Peyer's patch (tissue), 4 donors: ENCODE data around the gene KCNC3. TPM values are rescaled to one million over a fixed set of nuclear protein-coding genes. Genes with fewer than 3 reads are reported as not detected.
A peak's percentile ranks its signal among the peaks of the same experiment; 100 is the strongest.

ENCODE experiments used
- DNase-seq, 3 donors: peaks; one replicate each; pipeline ENCODE4 v3.0.0-alpha.2; 2017 to 2019
- H3K27ac ChIP-seq, 4 donors: fragments of 200-600 bp; sonication (generic); one replicate each; pipeline ENCODE4 v1.5.1; 2016 to 2019
- H3K27me3 ChIP-seq, 2 donors: fragments of 200-600 bp; sonication (generic); one replicate each; pipeline ENCODE4 v1.5.1; 2019
- H3K36me3 ChIP-seq, 3 donors: fragments of 200-600 bp; sonication (generic); one replicate each; pipeline ENCODE4 v1.5.1; 2016 to 2019
- H3K4me1 ChIP-seq, 4 donors: fragments of 200-600 bp; sonication (generic); one replicate each; pipeline ENCODE4 v1.5.1; 2016 to 2019
- H3K4me3 ChIP-seq, 4 donors: fragments of 200-600 bp; sonication (generic); 1 replicate in 3 of 4; 2 replicates in 1 of 4; pipeline ENCODE4 v1.5.1; 2016 to 2019; ENCODE audit warnings: mild to moderate bottlenecking in 1 of 4
- H3K9me3 ChIP-seq, 4 donors: fragments of 200-600 bp; sonication (generic); one replicate each; pipeline ENCODE4 v1.5.1; 2016 to 2019; ENCODE audit warnings: mild to moderate bottlenecking in 1 of 4
- CTCF ChIP-seq, 6 experiments: fragments of 450-650 bp in 4 of 6; fragments of 200-600 bp in 2 of 6; sonication (generic) in 1 of 6; IDR thresholded peaks; one replicate each; pipeline ENCODE4 v1.5.1; 2017 to 2019; ENCODE audit warnings: antibody characterized with exemption in 6 of 6, mild to moderate bottlenecking in 3 of 6, moderate library complexity in 1 of 6
- POLR2A ChIP-seq, 2 donors: fragments of 450-650 bp; IDR thresholded peaks; one replicate each; pipeline ENCODE4 v1.5.1; 2017; ENCODE audit warnings: antibody characterized with exemption in 2 of 2, mild to moderate bottlenecking in 2 of 2, moderate library complexity in 2 of 2
- total RNA-seq, 4 donors: library from RNA; depleted of rRNA; stranded (reverse); fragments of >200 nt; gene quantifications; one replicate each; pipeline ENCODE4 v1.1.0, GENCODE V29; 2016

The KCNC3 gene
- total RNA-seq, 4 donors from 2014 or later = 0.18 to 3.3 (median 1.1) TPM

DNA sequence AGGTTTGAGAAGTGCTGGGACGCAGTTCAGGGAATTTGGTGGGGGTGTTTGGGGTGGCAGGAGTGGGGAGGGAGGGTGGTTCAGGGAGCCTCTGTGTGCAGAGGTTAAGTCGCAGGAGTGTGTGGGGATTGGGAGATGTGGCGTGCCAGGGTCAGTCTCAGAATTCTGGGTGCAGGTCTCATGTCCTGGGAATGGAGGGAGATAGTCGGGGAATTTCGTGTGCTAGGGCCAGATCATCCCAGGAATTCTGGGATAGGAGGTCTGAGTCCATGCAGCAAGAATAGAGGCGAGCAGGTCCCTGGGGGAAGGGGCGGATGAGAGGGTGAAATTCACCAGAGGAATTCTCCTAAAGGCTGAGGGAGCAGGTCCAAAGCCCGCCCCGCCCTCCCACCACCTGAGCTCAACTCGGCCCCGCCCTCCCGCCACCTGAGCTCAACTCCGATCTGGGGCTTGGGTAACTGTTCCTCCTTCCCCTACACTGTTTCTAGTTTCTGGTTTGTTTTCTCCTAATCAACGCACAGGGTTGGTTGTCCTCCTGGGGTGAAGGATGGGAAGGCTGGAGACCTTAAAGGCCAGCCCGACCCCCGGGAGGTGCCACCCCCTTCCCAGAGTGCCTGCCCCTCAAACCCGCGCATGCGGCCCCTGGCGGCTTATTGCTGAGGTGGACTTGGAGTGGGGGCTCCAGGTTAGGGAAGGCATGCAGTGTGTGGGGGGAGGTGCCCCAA is 15.2 kb downstream of the KCNC3 start:
- TF ChIP-seq CTCF (IDR thresholded peaks at IDR 0.05) (no peak), POLR2A (IDR thresholded peaks at IDR 0.05) (no peak)
- H3K27me3 ChIP-seq = peaks cover 0 to 3% of the 10 kb centered on the region in 2 donors
- H3K4me3 ChIP-seq = no peak overlapping the region
- DNase-seq = peak in 1 of 3 donors; percentile 42
- H3K9me3 ChIP-seq = peaks cover 0 to 4% (median 0%) of the 10 kb centered on the region in 4 donors
- peaks cover 0 to 2% (median 0%) of the 10 kb centered on the region in 3 donors for H3K36me3 ChIP-seq
- no peak overlapping the region for H3K27ac ChIP-seq
- peaks cover 0 to 4% (median 0%) of the 10 kb centered on the region in 4 donors for H3K4me1 ChIP-seq

DNA sequence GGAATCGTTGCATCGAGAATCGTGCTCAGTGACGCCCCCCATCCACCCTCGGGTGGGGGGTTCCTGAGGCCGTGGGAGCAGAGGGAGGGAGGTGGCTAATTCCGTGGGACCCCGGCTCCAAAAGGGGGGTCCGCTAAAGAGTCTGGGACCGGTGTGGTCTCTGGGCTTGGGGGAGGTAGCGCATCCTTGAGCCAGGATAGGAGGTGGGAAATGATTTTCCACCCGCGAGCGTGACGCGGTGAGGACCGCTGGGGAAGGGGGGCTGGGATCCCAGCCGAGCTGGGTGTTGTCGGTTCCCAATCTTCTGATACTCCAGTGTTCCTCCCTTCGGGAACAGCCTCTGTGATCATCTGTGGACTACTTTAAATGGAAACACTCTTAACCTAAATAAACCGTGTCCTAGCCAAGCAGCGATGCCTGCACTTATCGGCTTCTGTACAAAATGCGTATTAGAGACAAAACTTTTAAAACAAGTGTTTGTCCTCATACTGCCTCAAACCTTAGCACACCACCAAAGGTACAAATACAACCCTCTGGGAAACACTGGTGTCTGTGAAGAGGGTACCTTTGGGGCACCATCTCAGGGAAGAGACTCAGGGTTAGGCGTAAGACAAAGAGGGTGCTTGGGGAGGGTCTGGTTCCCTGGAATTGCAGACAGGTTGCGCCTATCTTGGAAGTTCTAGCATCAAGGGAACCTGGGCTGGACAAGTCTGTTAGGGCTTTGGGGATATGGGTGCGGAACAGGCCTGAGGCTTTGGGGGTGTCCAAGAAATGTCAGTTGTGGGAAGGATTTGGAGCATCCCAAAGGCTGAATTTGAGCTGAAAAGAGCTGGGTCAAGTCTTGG is 16.0 kb downstream of the KCNC3 start:
- TF ChIP-seq CTCF (IDR thresholded peaks at IDR 0.05) (no peak), POLR2A (IDR thresholded peaks at IDR 0.05) (no peak)
- peaks cover 0 to 3% of the 10 kb centered on the region in 2 donors for H3K27me3 ChIP-seq

GRCh38 chr19:50311723-50312635 is 17.2 kb downstream of the KCNC3 start:
- Histone ChIP-seq H3K27me3 (peaks cover 0 to 3% of the 10 kb centered on the region in 2 donors), H3K4me3 (no peak overlapping the region), H3K36me3 (peaks cover 0 to 22% (median 0%) of the 10 kb centered on the region in 3 donors), H3K4me1 (peaks cover 0 to 4% (median 0%) of the 10 kb centered on the region in 4 donors), H3K27ac (no peak overlapping the region), H3K9me3 (peaks cover 0 to 4% (median 0%) of the 10 kb centered on the region in 4 donors)
- DNase-seq = no peak
- TF ChIP-seq POLR2A (IDR thresholded peaks at IDR 0.05) (no peak), CTCF (IDR thresholded peaks at IDR 0.05) (no peak)

More for the DNA sequence above, 16.0 kb downstream of the KCNC3 start:
- peaks cover 0 to 4% (median 0%) of the 10 kb centered on the region in 4 donors for H3K4me1 ChIP-seq
- peak in 1 of 3 donors; percentile 40 for DNase-seq
- peaks cover 0 to 4% (median 0%) of the 10 kb centered on the region in 4 donors for H3K9me3 ChIP-seq
- H3K36me3 ChIP-seq = peaks cover 0 to 10% (median 0%) of the 10 kb centered on the region in 3 donors
- H3K4me3 ChIP-seq = no peak overlapping the region
- H3K27ac ChIP-seq = no peak overlapping the region

DNA sequence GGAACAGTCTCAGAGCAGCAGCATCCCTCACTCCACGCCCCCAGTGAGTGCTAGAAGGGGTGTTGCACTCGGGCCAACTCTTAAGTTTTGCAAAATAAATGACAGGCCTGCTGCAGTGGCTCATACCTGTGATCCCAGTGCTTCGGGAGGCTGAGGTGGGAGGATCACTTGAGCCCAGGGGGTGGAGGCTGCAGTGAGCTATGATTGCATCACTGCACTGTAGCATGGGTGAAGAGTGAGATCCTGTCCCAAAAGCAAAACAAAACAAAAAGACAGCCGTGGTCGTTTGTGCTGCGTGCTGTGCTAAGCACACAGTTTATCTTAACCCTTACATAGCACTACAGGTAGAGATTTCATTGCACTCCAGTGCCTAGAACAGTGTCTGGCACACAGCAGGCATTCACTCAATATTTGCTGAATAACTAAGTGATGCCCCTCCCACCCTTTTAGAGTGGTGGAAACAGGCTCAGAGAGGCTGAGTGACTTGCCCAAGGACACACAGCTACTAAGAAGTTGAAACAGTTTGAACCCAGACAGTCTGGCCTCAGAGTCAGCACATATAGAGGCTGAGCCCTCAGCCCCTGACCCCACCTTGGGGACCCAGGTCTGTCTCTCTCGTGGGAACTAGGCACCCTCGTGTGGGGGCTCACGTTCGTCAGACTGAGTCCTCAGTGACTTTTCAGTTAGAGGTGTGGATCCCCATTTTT is 18.3 kb downstream of the KCNC3 start:
- peaks cover 0 to 32% (median 0%) of the 10 kb centered on the region in 3 donors for H3K36me3 ChIP-seq
- peaks cover 0 to 3% of the 10 kb centered on the region in 2 donors for H3K27me3 ChIP-seq
- TF ChIP-seq CTCF (IDR thresholded peaks at IDR 0.05) (no peak), POLR2A (IDR thresholded peaks at IDR 0.05) (no peak)
- H3K9me3 ChIP-seq = peaks cover 0 to 4% (median 0%) of the 10 kb centered on the region in 4 donors
- no peak overlapping the region for H3K27ac ChIP-seq
- peaks cover 0 to 4% (median 0%) of the 10 kb centered on the region in 4 donors for H3K4me1 ChIP-seq
- no peak for DNase-seq
- no peak overlapping the region for H3K4me3 ChIP-seq
